Uterus (tissue), 2 donors: ENCODE data around the gene OTOG.

Experiments used
- CTCF ChIP-seq, 4 experiments: fragments of 200-600 bp in 2 of 4; fragments of 450-650 bp in 2 of 4; sonication (generic) in 2 of 4; IDR thresholded peaks; one replicate each; pipeline ENCODE4 v1.5.1; 2016 to 2019; ENCODE audit warnings: antibody characterized with exemption in 4 of 4, mild to moderate bottlenecking in 2 of 4, moderate library complexity in 1 of 4
- POLR2A ChIP-seq, 2 donors: fragments of 450-650 bp; IDR thresholded peaks; one replicate each; pipeline ENCODE4 v1.6.1; 2016; ENCODE audit warnings: antibody characterized with exemption in 2 of 2, mild to moderate bottlenecking in 1 of 2, moderate library complexity in 1 of 2

DNA sequence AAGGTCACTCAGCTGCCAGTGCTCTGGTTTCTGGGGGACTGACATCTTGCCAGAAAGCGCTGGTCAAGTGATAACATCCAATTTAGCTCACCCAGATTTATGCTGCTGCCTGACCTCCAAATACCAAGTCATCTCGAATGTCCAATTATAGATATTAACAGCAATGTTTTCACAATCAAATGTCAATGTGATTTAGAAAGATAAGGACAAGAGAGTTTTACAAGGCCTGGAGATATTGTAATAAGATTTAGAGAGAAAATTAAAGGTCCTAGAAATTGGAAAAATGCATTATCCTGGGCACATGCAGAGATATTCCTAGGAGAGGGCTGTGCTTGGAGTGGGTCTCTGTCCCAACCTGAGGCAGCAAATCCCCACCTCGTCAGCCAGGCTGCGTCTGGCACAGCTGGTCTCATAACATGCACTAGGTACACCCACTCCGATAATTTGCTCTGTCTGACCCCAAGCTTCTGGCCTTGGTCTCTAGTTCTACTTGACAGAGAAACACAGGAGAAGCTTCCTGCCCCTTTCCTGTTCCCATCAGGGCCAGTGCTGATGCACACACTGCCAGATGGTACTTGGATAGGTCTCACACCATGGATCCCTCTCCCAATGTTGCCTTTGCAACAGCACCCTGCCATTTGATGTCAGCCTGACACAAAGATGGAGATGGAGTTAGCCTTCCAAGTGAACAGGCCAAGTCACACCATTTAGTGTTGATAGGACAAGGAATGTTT is 31.4 kb upstream of the OTOG start:
- no peak for TF ChIP-seq CTCF (IDR thresholded peaks at IDR 0.05)
- TF ChIP-seq POLR2A (IDR thresholded peaks at IDR 0.05) = no peak
